HCT116 (cell line): Measurements from ENCODE around the gene BARD1. TPM values are rescaled to one million over a fixed set of nuclear protein-coding genes. Genes with fewer than 3 reads are reported as not detected.

Experiments
- ATAC-seq: fragments of 200-7000 bp; cut with Tn5 transposase; 2 replicates; pipeline ENCODE4 v1.9.1; 2020; ENCODE audit warnings: mild to moderate bottlenecking, moderate library complexity
- BruUV-seq: library from RNA; stranded (reverse); fragments of 400-500 nt; replicated peaks from 2 replicates; lab custom pipeline; 2021; lab: Mats Ljungman, UMichigan
- CTCF ChIA-PET: fragments of 300-600 bp; sonication (Branson Sonifier 250); formaldehyde crosslinking; loops from one replicate; lab custom pipeline; 2021; ENCODE audit warnings: antibody characterized with exemption; lab: Charles Lee
- POLR2A ChIA-PET: fragments of 300-600, 350-600 bp; sonication (Branson Sonifier 250); formaldehyde crosslinking; loops from one replicate; lab custom pipeline; 2021; ENCODE audit warnings: antibody characterized with exemption; lab: Charles Lee
- RAD21 ChIA-PET, 2 experiments: fragments of 300-600 bp; sonication (Branson Sonifier 250); formaldehyde crosslinking; loops; one replicate each; lab custom pipeline; 2023; ENCODE audit warnings: low total read pairs in 2 of 2; ENCODE audit not compliant: uncharacterized antibody in 2 of 2, unreplicated experiment in 2 of 2, low non-redundant PET in 1 of 2; lab: Charles Lee
- DNase-seq: peaks from one replicate; pipeline ENCODE4 v3.0.0-alpha.2; 2010; ENCODE audit warnings: low read depth, low spot score
- H2AFZ ChIP-seq: fragments of 200-600 bp; shearing (Covaris generic), sonication (generic); 2 replicates; pipeline ENCODE4 v1.6.1; 2017; ENCODE audit warnings: low read depth, mixed run types, mixed read lengths, antibody characterized with exemption, low read length; ENCODE audit not compliant: poor library complexity, severe bottlenecking
- H3K27ac ChIP-seq: 2 replicates; pipeline ENCODE4 v1.5.1; 2012; ENCODE audit warnings: low read depth, low read length
- H3K27me3 ChIP-seq: fragments of 200-600 bp; sonication (generic); 2 replicates; pipeline ENCODE4 v1.6.1; 2016; ENCODE audit warnings: mixed run types, low read length, mixed read lengths; ENCODE audit not compliant: insufficient read depth
- H3K36me3 ChIP-seq, 2 experiments: fragments of 200-500 bp in 1 of 2; fragments of 200-600 bp in 1 of 2; sonication (Bioruptor generic) in 1 of 2; sonication (generic) in 1 of 2; 2 replicates each; pipeline versions ENCODE4 v1.5.1 to v1.6.1; 2014 to 2016; ENCODE audit warnings: low read length in 2 of 2, inconsistent platforms in 1 of 2, mixed read lengths in 1 of 2, mixed run types in 1 of 2; ENCODE audit not compliant: insufficient read depth in 2 of 2, control insufficient read depth in 1 of 2
- H3K4me1 ChIP-seq, 2 experiments: fragments of 200-600 bp in 1 of 2; sonication (generic) in 1 of 2; 2 replicates each; pipeline versions ENCODE4 v1.5.1 to v1.6.1; 2012 to 2017; ENCODE audit warnings: low read length in 2 of 2, inconsistent platforms in 1 of 2, mild to moderate bottlenecking in 1 of 2, mixed read lengths in 1 of 2, mixed run types in 1 of 2, moderate library complexity in 1 of 2; ENCODE audit not compliant: insufficient read depth in 2 of 2, control insufficient read depth in 1 of 2
- H3K4me2 ChIP-seq: fragments of 200-600 bp; sonication (generic); 2 replicates; pipeline ENCODE4 v1.6.1; 2017; ENCODE audit warnings: mixed run types, low read length, mixed read lengths
- H3K4me3 ChIP-seq, 2 experiments: fragments of 200-600 bp in 1 of 2; sonication (generic) in 1 of 2; replicated peaks in 1 of 2; 2 replicates each; pipeline ENCODE4 v1.5.1; 2011 to 2016; ENCODE audit warnings: low read length in 2 of 2, control low read depth in 1 of 2, low read depth in 1 of 2, mild to moderate bottlenecking in 1 of 2, mixed read lengths in 1 of 2, mixed run types in 1 of 2
- H3K79me2 ChIP-seq: fragments of 200-600 bp; sonication (generic); 2 replicates; pipeline ENCODE4 v1.6.1; 2017; ENCODE audit warnings: mild to moderate bottlenecking, mixed run types, low read length, moderate library complexity, mixed read lengths; ENCODE audit not compliant: insufficient read depth
- H3K9ac ChIP-seq: fragments of 200-600 bp; sonication (generic); 2 replicates; pipeline ENCODE4 v1.6.1; 2016; ENCODE audit warnings: low read length, mixed read lengths
- H3K9me2 ChIP-seq: fragments of 200-600 bp; sonication (generic), shearing (Covaris generic); 2 replicates; pipeline ENCODE4 v1.6.1; 2017; ENCODE audit warnings: mixed run types, mild to moderate bottlenecking, moderate library complexity; ENCODE audit not compliant: insufficient read depth
- H3K9me3 ChIP-seq, 2 experiments: fragments of 200-500 bp in 1 of 2; fragments of 200-600 bp in 1 of 2; sonication (Bioruptor generic) in 1 of 2; sonication (generic) in 1 of 2; 2 replicates each; pipeline ENCODE4 v1.6.1; 2014 to 2017; ENCODE audit warnings: low read length in 2 of 2, mixed read lengths in 2 of 2, inconsistent platforms in 1 of 2, low read depth in 1 of 2, mild to moderate bottlenecking in 1 of 2, mixed run types in 1 of 2, moderate library complexity in 1 of 2; ENCODE audit not compliant: control insufficient read depth in 1 of 2, insufficient read depth in 1 of 2
- H4K20me1 ChIP-seq: fragments of 200-600 bp; sonication (generic), shearing (Covaris generic); 2 replicates; pipeline ENCODE4 v1.6.1; 2017; ENCODE audit warnings: mixed run types, mild to moderate bottlenecking, moderate library complexity; ENCODE audit not compliant: insufficient read depth
- ATF3 ChIP-seq: IDR thresholded peaks from 2 replicates; pipeline ENCODE4 v1.6.1; 2012
- CTCF ChIP-seq, 3 experiments: fragments of 200-600 bp in 1 of 3; sonication (generic) in 1 of 3; IDR thresholded peaks in 2 of 3; conservative IDR thresholded peaks in 1 of 3; 2 replicates each; pipeline ENCODE4 v1.5.1; 2012 to 2017; ENCODE audit warnings: low read depth in 2 of 3, low read length in 2 of 3, antibody characterized with exemption in 1 of 3, borderline replicate concordance in 1 of 3, control low read depth in 1 of 3, mild to moderate bottlenecking in 1 of 3, mixed read lengths in 1 of 3, mixed run types in 1 of 3, moderate library complexity in 1 of 3; ENCODE audit not compliant: insufficient read depth in 1 of 3
- EGR1 ChIP-seq: IDR thresholded peaks from 2 replicates; pipeline ENCODE4 v1.6.1; 2012; ENCODE audit warnings: low read depth
- ELF1 ChIP-seq: IDR thresholded peaks from 2 replicates; pipeline ENCODE4 v1.6.1; 2012; ENCODE audit warnings: low read depth, borderline replicate concordance
- EZH2 ChIP-seq: fragments of 200-600 bp; sonication (generic); IDR thresholded peaks from 2 replicates; pipeline ENCODE4 v1.6.1; 2017; ENCODE audit warnings: antibody characterized with exemption, mixed run types
- EZH2phosphoT487 ChIP-seq: fragments of 200-600 bp; IDR thresholded peaks from 2 replicates; pipeline ENCODE4 v1.6.1; 2018; ENCODE audit warnings: antibody characterized with exemption, borderline replicate concordance
- FOSL1 ChIP-seq: IDR thresholded peaks from 2 replicates; pipeline ENCODE4 v1.6.1; 2012; ENCODE audit warnings: low read depth
- JUND ChIP-seq: IDR thresholded peaks from 2 replicates; pipeline ENCODE4 v1.6.1; 2012
- POLR2A ChIP-seq: IDR thresholded peaks from 2 replicates; pipeline ENCODE4 v1.7.0; 2011; ENCODE audit warnings: borderline replicate concordance; ENCODE audit not compliant: insufficient read depth, insufficient read length; ENCODE audit errors: extremely low read depth
- SIN3A ChIP-seq: IDR thresholded peaks from 2 replicates; pipeline ENCODE4 v1.6.1; 2012; ENCODE audit warnings: low read depth
- SP1 ChIP-seq: IDR thresholded peaks from 2 replicates; pipeline ENCODE4 v1.6.1; 2012; ENCODE audit warnings: low read depth
- SRF ChIP-seq: IDR thresholded peaks from 2 replicates; pipeline ENCODE4 v1.6.1; 2012; ENCODE audit warnings: low read depth
- TCF7L2 ChIP-seq: IDR thresholded peaks from 2 replicates; pipeline ENCODE4 v1.7.0; 2011; ENCODE audit warnings: borderline replicate concordance, inconsistent platforms; ENCODE audit not compliant: insufficient read depth, insufficient read length; ENCODE audit errors: extremely low read depth
- YY1 ChIP-seq: IDR thresholded peaks from 2 replicates; pipeline ENCODE4 v1.6.1; 2011; ENCODE audit warnings: low read length, low read depth, moderate library complexity, mild to moderate bottlenecking; ENCODE audit not compliant: insufficient replicate concordance; ENCODE audit errors: extremely low read depth
- intact Hi-C: fragments of 100-400 bp; cut with micrococcal nuclease; formaldehyde crosslinking; loops from 2 replicates; pipeline ENCODE4 v1.10.0; 2022
- total RNA-seq: library from RNA; stranded (reverse); gene quantifications from one replicate; pipeline ENCODE4 v1.2.1, GENCODE V29; 2021; ENCODE audit not compliant: unreplicated experiment

BARD1 gene
- total RNA-seq, 1 experiment from 2014 or later = 19.3 TPM

DNA sequence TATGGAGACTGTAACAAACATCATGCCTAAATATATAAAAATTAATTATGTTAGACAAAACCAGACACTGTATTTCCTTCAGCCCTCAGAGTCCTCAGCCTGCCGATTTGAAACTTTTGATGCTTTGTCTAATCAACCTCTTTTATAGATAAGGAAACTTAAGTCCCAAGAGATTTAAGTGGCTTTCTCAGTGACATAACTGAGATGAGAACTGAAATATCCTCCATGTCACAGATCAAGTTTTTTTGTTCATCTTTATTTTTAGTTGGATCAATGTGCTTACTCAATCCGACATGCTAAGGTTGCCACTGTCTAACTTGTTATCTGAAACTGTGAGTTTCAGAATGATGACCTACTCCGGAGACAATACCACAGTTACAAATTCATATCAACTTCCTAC lies 72.3 kb downstream of the BARD1 start (continued):
- TF ChIP-seq SIN3A = no peak

DNA sequence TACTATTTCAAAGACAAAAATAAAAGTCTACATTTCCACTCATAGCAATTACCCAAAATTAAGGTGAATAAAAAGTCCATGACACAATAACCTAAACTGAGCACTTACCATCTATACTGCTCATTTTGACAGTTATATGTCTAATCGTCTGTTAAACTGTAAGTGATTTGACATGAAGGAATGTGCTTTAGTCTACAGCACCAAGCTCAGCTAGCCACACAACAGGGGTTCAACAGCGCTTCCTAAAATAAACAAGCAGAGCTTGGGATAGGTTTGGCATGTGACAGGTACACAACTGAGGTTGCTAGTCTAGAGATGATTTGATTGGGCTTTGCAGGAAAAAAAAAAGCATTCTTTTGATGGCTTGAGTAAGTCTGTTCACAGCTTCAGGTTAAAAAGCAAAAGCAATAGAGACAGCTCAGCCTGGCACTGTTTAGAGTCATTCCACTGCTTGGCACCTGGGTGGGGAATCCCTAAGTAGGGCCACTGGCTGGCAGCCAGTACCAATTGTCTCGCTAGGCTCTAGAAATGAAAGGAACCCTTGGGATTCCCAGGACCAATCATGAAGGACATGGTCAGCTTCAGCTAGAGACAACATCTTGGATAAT lies 78.6 kb downstream of the BARD1 start:
- POLR2A ChIA-PET = no interaction called here

GRCh38 chr2:214730248-214730647 lies 79.2 kb downstream of the BARD1 start:
- RAD21 ChIA-PET = no interaction called here
- TF ChIP-seq TCF7L2 (no peak), EZH2phosphoT487 (no peak), EGR1 (no peak), EZH2 (no peak), YY1 (no peak), SRF (no peak), ELF1 (no peak), FOSL1 (no peak), SP1 (no peak), POLR2A (no peak), CTCF (IDR thresholded peaks at IDR 0.05 in 2 of 3, conservative IDR thresholded peaks at IDR 0.05 in 1 of 3; ENCODE audit: borderline replicate concordance in 1 of 3, insufficient read depth in 1 of 3, low read depth in 2 of 3, low read length in 2 of 3) (no peak)

More for the DNA sequence above, 78.6 kb downstream of the BARD1 start:
- no TSS peak for BruUV-seq
- Histone ChIP-seq H3K4me3 (no peak overlapping the region), H3K9me2 (no peaks in the 10 kb centered on the region), H3K9me3 (no peaks in the 10 kb centered on the region), H3K4me1 (no peaks in the 10 kb centered on the region), H4K20me1 (no peaks in the 10 kb centered on the region), H3K9ac (no peak overlapping the region), H3K27me3 (no peaks in the 10 kb centered on the region), H3K4me2 (no peak overlapping the region), H3K79me2 (peaks cover 8% of the 10 kb centered on the region; the same call in 1 of the 2 replicates), H2AFZ (no peak overlapping the region), H3K27ac (no peak overlapping the region), H3K36me3 (peaks cover 0 to 15% of the 10 kb centered on the region in 2 experiments; a peak in 1 of 4 replicates)
- TF ChIP-seq FOSL1 (no peak), SIN3A (no peak), POLR2A (no peak), ELF1 (no peak), ATF3 (no peak), JUND (no peak), EGR1 (no peak)
- ATAC-seq (no peak), DNase-seq (no peak)
- CTCF ChIA-PET = no interaction called here
- RAD21 ChIA-PET = no interaction called here
- intact Hi-C loops = no loop called here

More at GRCh38 chr2:214730248-214730647, 79.2 kb downstream of the BARD1 start:
- intact Hi-C loops = no loop called here
- Histone ChIP-seq H3K4me2 (no peak overlapping the region), H3K9ac (no peak overlapping the region), H3K9me3 (no peaks in the 10 kb centered on the region), H4K20me1 (no peaks in the 10 kb centered on the region), H3K79me2 (peaks cover 8% of the 10 kb centered on the region; the same call in 1 of the 2 replicates), H3K36me3 (peaks cover 0 to 15% of the 10 kb centered on the region in 2 experiments; a peak in 1 of 4 replicates), H3K27ac (no peak overlapping the region), H3K4me3 (no peak overlapping the region), H2AFZ (no peak overlapping the region), H3K4me1 (no peaks in the 10 kb centered on the region), H3K27me3 (no peaks in the 10 kb centered on the region), H3K9me2 (no peaks in the 10 kb centered on the region)
- ChIA-PET CTCF (no interaction called here), POLR2A (no interaction called here)
- DNase-seq (no peak), ATAC-seq (no peak)
- BruUV-seq = no TSS peak
